A549 (cell line): ENCODE results near the gene PELI1. TPM values are rescaled to one million over a fixed set of nuclear protein-coding genes. Genes with fewer than 3 reads are reported as not detected.

Experiments
- ATAC-seq, 2 experiments: fragments of 200-7000 bp in 1 of 2; fragments of >200 bp in 1 of 2; cut with Nextera tagmentation in 1 of 2; cut with Tn5 transposase in 1 of 2; 3 replicates each; pipeline versions ENCODE4 v1.8.0 to v1.9.1; 2018 to 2020; ENCODE audit warnings: mild to moderate bottlenecking in 1 of 2, moderate library complexity in 1 of 2
- CTCF ChIA-PET: fragments of 300-600 bp; sonication (Branson Sonifier 250); formaldehyde crosslinking; extraction: SDS; loops from one replicate; lab custom pipeline; 2021; ENCODE audit warnings: antibody characterized with exemption, inconsistent platforms; lab: Yijun Ruan, JAX
- POLR2A ChIA-PET: fragments of 350-600 bp; formaldehyde crosslinking; extraction: SDS; loops from one replicate; lab custom pipeline; 2021; ENCODE audit warnings: antibody characterized with exemption, inconsistent platforms; lab: Yijun Ruan, JAX
- DNase-seq, 2 experiments: peaks; one replicate each; pipeline versions ENCODE4 v3.0.0 to v3.0.0-alpha.2; 2011 to 2016; ENCODE audit warnings: low read depth in 1 of 2, low spot score in 1 of 2
- FAIRE-seq: peaks from 2 replicates; lab custom pipeline; 2011; peaks lifted over from hg19 to GRCh38; lab: Jason Lieb, UNC
- H3K27ac ChIP-seq, 2 experiments: fragments of >200 bp; sonication (Bioruptor Twin); formaldehyde crosslinking; 3 replicates each; pipeline ENCODE4 v1.5.1; 2016 to 2017
- H3K4me1 ChIP-seq: fragments of >200 bp; sonication (Bioruptor Twin); formaldehyde crosslinking; 3 replicates; pipeline ENCODE4 v1.6.1; 2016
- H3K4me2 ChIP-seq: fragments of >200 bp; sonication (Bioruptor Twin); formaldehyde crosslinking; 3 replicates; pipeline ENCODE4 v1.6.1; 2016
- H3K4me3 ChIP-seq: fragments of >200 bp; sonication (Bioruptor Twin); formaldehyde crosslinking; 3 replicates; pipeline ENCODE4 v1.5.1; 2016
- H3K9me3 ChIP-seq: fragments of >200 bp; sonication (Bioruptor Twin); formaldehyde crosslinking; 3 replicates; pipeline ENCODE4 v1.6.1; 2016
- BHLHE40 ChIP-seq: IDR thresholded peaks from 2 replicates; pipeline ENCODE4 v1.6.1; 2012; ENCODE audit warnings: low read depth, low read length, inconsistent platforms
- CEBPB ChIP-seq, 2 experiments: fragments of >200 bp in 1 of 2; sonication (Bioruptor Twin) in 1 of 2; formaldehyde crosslinking in 1 of 2; IDR thresholded peaks; 2 replicates each; pipeline ENCODE4 v1.6.1; 2012 to 2016
- CHD2 ChIP-seq: fragments of 150-350 bp; IDR thresholded peaks from 2 replicates; pipeline ENCODE4 v1.6.1; 2014; ENCODE audit warnings: low read length; ENCODE audit not compliant: partially characterized antibody
- CHD4 ChIP-seq: fragments of 200-600 bp; sonication (generic); IDR thresholded peaks from 2 replicates; pipeline ENCODE4 v1.6.1; 2016; ENCODE audit warnings: antibody characterized with exemption, mild to moderate bottlenecking, borderline replicate concordance
- EP300 ChIP-seq, 2 experiments: fragments of >200 bp; sonication (Bioruptor Twin); formaldehyde crosslinking; IDR thresholded peaks; 2 replicates in 1 of 2; 3 replicates in 1 of 2; pipeline ENCODE4 v1.6.1; 2016 to 2017
- FOSB ChIP-seq: fragments of 250-450 bp; sonication (Bioruptor Pico); IDR thresholded peaks from 2 replicates; pipeline ENCODE4 v1.5.0; 2020; ENCODE audit warnings: mild to moderate bottlenecking, moderate library complexity
- GATA3 ChIP-seq: IDR thresholded peaks from 2 replicates; pipeline ENCODE4 v1.6.1; 2012; ENCODE audit warnings: borderline replicate concordance
- HDAC2 ChIP-seq: fragments of 200-600 bp; sonication (generic); IDR thresholded peaks from 2 replicates; pipeline ENCODE4 v1.6.1; 2016
- HEYL ChIP-seq: fragments of 250-450 bp; sonication (Bioruptor Pico); IDR thresholded peaks from 2 replicates; pipeline ENCODE4 v1.8.0; 2021; ENCODE audit warnings: mild to moderate bottlenecking, moderate library complexity
- HOXA7 ChIP-seq: fragments of 250-450 bp; sonication (Bioruptor Pico); IDR thresholded peaks from 2 replicates; pipeline ENCODE4 v1.5.0; 2020; ENCODE audit warnings: mild to moderate bottlenecking, moderate library complexity
- JUN ChIP-seq, 2 experiments: fragments of >200 bp; sonication (Bioruptor Twin); formaldehyde crosslinking; IDR thresholded peaks; 2 replicates in 1 of 2; 3 replicates in 1 of 2; pipeline ENCODE4 v1.6.1; 2016 to 2017
- KDM1A ChIP-seq: fragments of 200-600 bp; sonication (generic); IDR thresholded peaks from 2 replicates; pipeline ENCODE4 v1.6.1; 2016; ENCODE audit warnings: low read depth, mild to moderate bottlenecking
- MYC ChIP-seq: IDR thresholded peaks from 2 replicates; pipeline ENCODE4 v1.6.1; 2012; ENCODE audit warnings: mild to moderate bottlenecking, inconsistent platforms, low read length, improper control_type of control experiment, borderline replicate concordance
- NFE2L2 ChIP-seq: fragments of 150-350 bp; conservative IDR thresholded peaks from 2 replicates; pipeline ENCODE4 v1.6.1; 2014; ENCODE audit warnings: low read length
- NPAS2 ChIP-seq: fragments of 250-450 bp; sonication (Bioruptor Pico); IDR thresholded peaks from 2 replicates; pipeline ENCODE4 v1.8.0; 2022; ENCODE audit warnings: mild to moderate bottlenecking, moderate library complexity, borderline replicate concordance
- POLR2AphosphoS2 ChIP-seq: conservative IDR thresholded peaks from 2 replicates; pipeline ENCODE4 v1.6.1; 2012; ENCODE audit warnings: low read length, improper control_type of control experiment, inconsistent platforms
- RAD21 ChIP-seq, 2 experiments: fragments of >200 bp in 1 of 2; sonication (Bioruptor Twin) in 1 of 2; formaldehyde crosslinking in 1 of 2; IDR thresholded peaks in 1 of 2; conservative IDR thresholded peaks in 1 of 2; 2 replicates in 1 of 2; 3 replicates in 1 of 2; pipeline ENCODE4 v1.6.1; 2012 to 2018; ENCODE audit warnings: inconsistent platforms in 1 of 2
- RFX5 ChIP-seq: fragments of 450-650 bp; IDR thresholded peaks from 2 replicates; pipeline ENCODE4 v1.7.1; 2014; ENCODE audit warnings: antibody characterized with exemption, mild to moderate bottlenecking, moderate library complexity
- SREBF2 ChIP-seq: fragments of 450-650 bp; IDR thresholded peaks from 2 replicates; pipeline ENCODE4 v1.6.1; 2014; ENCODE audit warnings: mild to moderate bottlenecking, moderate library complexity
- TFCP2L1 ChIP-seq: fragments of 250-450 bp; sonication (Bioruptor Pico); IDR thresholded peaks from 2 replicates; pipeline ENCODE4 v1.5.0; 2021; ENCODE audit warnings: mild to moderate bottlenecking
- TP53 ChIP-seq: fragments of 250-450 bp; sonication (Bioruptor Pico); IDR thresholded peaks from 2 replicates; pipeline ENCODE4 v1.5.0; 2021; ENCODE audit warnings: mild to moderate bottlenecking, moderate library complexity
- ZNF302 ChIP-seq: fragments of 250-450 bp; sonication (Bioruptor Pico); IDR thresholded peaks from 2 replicates; pipeline ENCODE4 v1.9.0; 2021; ENCODE audit warnings: inconsistent platforms, mild to moderate bottlenecking, moderate library complexity
- WGBS: methylation state at CpG from one replicate; pipeline ENCODE4 v1.1.6; 2017; ENCODE audit errors: missing lambda C conversion rate; 5-methylcytosine and 5-hydroxymethylcytosine counted together
- polyA plus RNA-seq, 4 experiments: library from polyadenylated mRNA; depleted of rRNA in 3 of 4; stranded (reverse); fragments of >200 nt; fragmentation: RNase III in 1 of 4; extraction: RNeasy Plus Mini Kit Qiagen cat#74134 plus additional on column Dnase treatment in 1 of 4; gene quantifications; 2 replicates in 3 of 4; 3 replicates in 1 of 4; pipeline ENCODE4 v1.2.3, GENCODE V29; 2011 to 2017
- TF ChIP-seq, protein P1 (sequence below): IDR thresholded peaks from 2 replicates; pipeline ENCODE4 v1.6.1; 2012; ENCODE audit warnings: low read depth, borderline replicate concordance
- TF ChIP-seq, protein P2 (sequence below): fragments of 250-450 bp; sonication (Bioruptor Pico); IDR thresholded peaks from 2 replicates; pipeline ENCODE4 v1.5.0; 2020; ENCODE audit warnings: low read depth, mild to moderate bottlenecking, moderate library complexity
- TF ChIP-seq, protein P3 (sequence below): fragments of >200 bp; sonication (Bioruptor Twin); formaldehyde crosslinking; IDR thresholded peaks from 3 replicates; pipeline ENCODE4 v1.5.1; 2016
- TF ChIP-seq, protein P4 (sequence below): fragments of >200 bp; sonication (Bioruptor Twin); formaldehyde crosslinking; IDR thresholded peaks from 2 replicates; pipeline ENCODE4 v1.6.1; 2016

PELI1 gene
- polyA plus RNA-seq, 2 of the 4 experiments (the other 2 are of a cell fraction): 2.1 to 5.1 TPM

DNA sequence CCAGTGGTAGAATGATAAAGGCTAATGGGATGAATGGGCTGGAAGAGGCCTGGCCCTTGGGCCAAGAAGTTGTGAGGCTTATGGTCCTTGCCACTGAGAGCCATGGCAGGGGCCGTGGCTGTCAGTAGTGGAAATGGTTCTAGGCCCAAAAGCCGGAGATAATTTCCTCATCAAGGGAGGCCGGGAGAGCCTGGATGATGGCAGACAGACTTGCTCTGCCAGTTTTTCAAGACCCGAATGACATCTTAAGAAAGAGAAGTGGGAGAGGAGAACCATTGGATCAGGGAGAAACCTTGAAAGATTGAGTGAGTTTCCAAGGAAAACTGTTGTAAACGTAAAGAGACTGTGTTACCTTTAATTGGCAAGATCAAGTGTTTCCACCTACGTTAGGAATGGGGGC lies 78.7 kb downstream of the PELI1 start:
- 72% methylated on average over 6 of the region's 6 CpGs for WGBS
- ATAC-seq (no peak), FAIRE-seq (no peak), DNase-seq (no peak)
- H3K4me3 ChIP-seq: no peak overlapping the region
- H3K9me3 ChIP-seq: no peaks in the 10 kb centered on the region
- POLR2A ChIA-PET: no interaction called here
- H3K27ac ChIP-seq: no peak overlapping the region
- H3K4me2 ChIP-seq: no peak overlapping the region
- TF ChIP-seq GATA3 (no peak), TP53 (CRISPR knock-in tag) (no peak), NFE2L2 (no peak), ZNF302 (CRISPR knock-in tag) (no peak), CHD4 (no peak), FOSB (CRISPR knock-in tag) (no peak), SREBF2 (no peak), CEBPB (IDR thresholded peaks at IDR 0.05) (no peak), JUN (IDR thresholded peaks at IDR 0.05) (no peak), MYC (no peak), HDAC2 (no peak), RFX5 (no peak), BHLHE40 (no peak), CHD2 (no peak), KDM1A (no peak), TFCP2L1 (CRISPR knock-in tag) (no peak)
- TF ChIP-seq, protein P1, sequence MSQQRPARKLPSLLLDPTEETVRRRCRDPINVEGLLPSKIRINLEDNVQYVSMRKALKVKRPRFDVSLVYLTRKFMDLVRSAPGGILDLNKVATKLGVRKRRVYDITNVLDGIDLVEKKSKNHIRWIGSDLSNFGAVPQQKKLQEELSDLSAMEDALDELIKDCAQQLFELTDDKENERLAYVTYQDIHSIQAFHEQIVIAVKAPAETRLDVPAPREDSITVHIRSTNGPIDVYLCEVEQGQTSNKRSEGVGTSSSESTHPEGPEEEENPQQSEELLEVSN: no peak
- TF ChIP-seq, protein P2, sequence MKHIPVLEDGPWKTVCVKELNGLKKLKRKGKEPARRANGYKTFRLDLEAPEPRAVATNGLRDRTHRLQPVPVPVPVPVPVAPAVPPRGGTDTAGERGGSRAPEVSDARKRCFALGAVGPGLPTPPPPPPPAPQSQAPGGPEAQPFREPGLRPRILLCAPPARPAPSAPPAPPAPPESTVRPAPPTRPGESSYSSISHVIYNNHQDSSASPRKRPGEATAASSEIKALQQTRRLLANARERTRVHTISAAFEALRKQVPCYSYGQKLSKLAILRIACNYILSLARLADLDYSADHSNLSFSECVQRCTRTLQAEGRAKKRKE: no peak
- TF ChIP-seq, protein P3, sequence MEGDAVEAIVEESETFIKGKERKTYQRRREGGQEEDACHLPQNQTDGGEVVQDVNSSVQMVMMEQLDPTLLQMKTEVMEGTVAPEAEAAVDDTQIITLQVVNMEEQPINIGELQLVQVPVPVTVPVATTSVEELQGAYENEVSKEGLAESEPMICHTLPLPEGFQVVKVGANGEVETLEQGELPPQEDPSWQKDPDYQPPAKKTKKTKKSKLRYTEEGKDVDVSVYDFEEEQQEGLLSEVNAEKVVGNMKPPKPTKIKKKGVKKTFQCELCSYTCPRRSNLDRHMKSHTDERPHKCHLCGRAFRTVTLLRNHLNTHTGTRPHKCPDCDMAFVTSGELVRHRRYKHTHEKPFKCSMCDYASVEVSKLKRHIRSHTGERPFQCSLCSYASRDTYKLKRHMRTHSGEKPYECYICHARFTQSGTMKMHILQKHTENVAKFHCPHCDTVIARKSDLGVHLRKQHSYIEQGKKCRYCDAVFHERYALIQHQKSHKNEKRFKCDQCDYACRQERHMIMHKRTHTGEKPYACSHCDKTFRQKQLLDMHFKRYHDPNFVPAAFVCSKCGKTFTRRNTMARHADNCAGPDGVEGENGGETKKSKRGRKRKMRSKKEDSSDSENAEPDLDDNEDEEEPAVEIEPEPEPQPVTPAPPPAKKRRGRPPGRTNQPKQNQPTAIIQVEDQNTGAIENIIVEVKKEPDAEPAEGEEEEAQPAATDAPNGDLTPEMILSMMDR: no peak
- TF ChIP-seq, protein P4, sequence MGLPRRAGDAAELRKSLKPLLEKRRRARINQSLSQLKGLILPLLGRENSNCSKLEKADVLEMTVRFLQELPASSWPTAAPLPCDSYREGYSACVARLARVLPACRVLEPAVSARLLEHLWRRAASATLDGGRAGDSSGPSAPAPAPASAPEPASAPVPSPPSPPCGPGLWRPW: no peak
- CTCF ChIA-PET: interaction anchor here (5.4 kb wide), 1 partner anchor 16 kb away, joined by 23 read pairs; no protein-coding TSS in a partner anchor
- peaks cover 10% of the 10 kb centered on the region; the same call in 1 of the 3 replicates for H3K4me1 ChIP-seq

DNA sequence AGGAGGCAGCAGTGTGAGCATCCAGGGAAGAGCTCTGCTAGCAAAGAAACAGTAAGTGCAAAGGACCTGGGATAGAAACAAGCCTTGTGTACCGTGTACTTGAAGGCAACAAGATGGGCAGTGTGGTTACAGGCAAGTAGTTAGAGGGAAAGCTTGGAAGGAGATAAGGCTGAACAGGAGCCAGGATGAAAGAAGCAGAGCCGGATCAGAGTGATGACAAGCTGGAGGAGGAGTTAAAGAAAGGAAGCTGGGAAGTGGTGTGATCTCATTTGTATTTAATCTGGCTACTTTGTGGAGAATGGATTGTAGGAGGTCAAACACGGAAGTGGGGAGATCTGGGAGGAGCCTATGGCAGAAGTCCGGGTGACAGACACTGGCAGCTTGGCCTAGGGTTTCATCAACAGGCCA lies 80.3 kb downstream of the PELI1 start:
- FAIRE-seq (no peak), DNase-seq (no peak), ATAC-seq (peak in 1 of 2 experiments; percentile 39; a peak in 2 of 6 replicates)
- POLR2A ChIA-PET: no interaction called here
- WGBS: 69% methylated on average over 4 of the region's 4 CpGs
- Histone ChIP-seq H3K4me3 (no peak overlapping the region), H3K9me3 (no peaks in the 10 kb centered on the region), H3K4me1 (peaks cover 10% of the 10 kb centered on the region; the same call in 1 of the 3 replicates), H3K27ac (no peak overlapping the region), H3K4me2 (no peak overlapping the region)
- CTCF ChIA-PET: interaction anchor here (5.4 kb wide), 1 partner anchor 14 kb away, joined by 23 read pairs; no protein-coding TSS in a partner anchor
- TF ChIP-seq HDAC2 (no peak), HOXA7 (CRISPR knock-in tag) (no peak), NPAS2 (CRISPR knock-in tag) (no peak), POLR2AphosphoS2 (no peak), EP300 (IDR thresholded peaks at IDR 0.05) (no peak), RAD21 (conservative IDR thresholded peaks at IDR 0.05 in 1 of 2, IDR thresholded peaks at IDR 0.05 in 1 of 2) (no peak), CHD4 (no peak), HEYL (CRISPR knock-in tag) (no peak)
- TF ChIP-seq, protein P4: no peak
- TF ChIP-seq, protein P3: no peak
